ENCODE data around the gene ERI3. TPM values are rescaled to one million over a fixed set of nuclear protein-coding genes. Genes with fewer than 3 reads are reported as not detected.

ERI3 gene
- total RNA-seq, 2 experiments from 2014 or later = 42.3 to 43.3 TPM

GRCh38 chr1:44235808-44236207 lies 119.2 kb downstream of the ERI3 start:
- intact Hi-C loops (cut with micrococcal nuclease) = no loop called here
- peak overlapping the region; percentile 7 for H3K27ac Mint-ChIP-seq
- no peaks in the 10 kb centered on the region for H3K9me3 Mint-ChIP-seq
- ChIA-PET POLR2A (interaction anchor here (1.2 to 1.7 kb wide), 2 partner anchors 17 to 102 kb away, joined by 3 to 5 read pairs; no protein-coding TSS in a partner anchor), CTCF (interaction anchor here (1.4 kb wide), 1 partner anchor 10 kb away, joined by 3 read pairs; no protein-coding TSS in a partner anchor)
- TF ChIP-seq, protein P1, sequence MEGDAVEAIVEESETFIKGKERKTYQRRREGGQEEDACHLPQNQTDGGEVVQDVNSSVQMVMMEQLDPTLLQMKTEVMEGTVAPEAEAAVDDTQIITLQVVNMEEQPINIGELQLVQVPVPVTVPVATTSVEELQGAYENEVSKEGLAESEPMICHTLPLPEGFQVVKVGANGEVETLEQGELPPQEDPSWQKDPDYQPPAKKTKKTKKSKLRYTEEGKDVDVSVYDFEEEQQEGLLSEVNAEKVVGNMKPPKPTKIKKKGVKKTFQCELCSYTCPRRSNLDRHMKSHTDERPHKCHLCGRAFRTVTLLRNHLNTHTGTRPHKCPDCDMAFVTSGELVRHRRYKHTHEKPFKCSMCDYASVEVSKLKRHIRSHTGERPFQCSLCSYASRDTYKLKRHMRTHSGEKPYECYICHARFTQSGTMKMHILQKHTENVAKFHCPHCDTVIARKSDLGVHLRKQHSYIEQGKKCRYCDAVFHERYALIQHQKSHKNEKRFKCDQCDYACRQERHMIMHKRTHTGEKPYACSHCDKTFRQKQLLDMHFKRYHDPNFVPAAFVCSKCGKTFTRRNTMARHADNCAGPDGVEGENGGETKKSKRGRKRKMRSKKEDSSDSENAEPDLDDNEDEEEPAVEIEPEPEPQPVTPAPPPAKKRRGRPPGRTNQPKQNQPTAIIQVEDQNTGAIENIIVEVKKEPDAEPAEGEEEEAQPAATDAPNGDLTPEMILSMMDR (IDR thresholded peaks at IDR 0.05) = no peak
- H3K27me3 Mint-ChIP-seq = no peaks in the 10 kb centered on the region
- H3K4me3 Mint-ChIP-seq = no peak overlapping the region
- H3K4me1 Mint-ChIP-seq (ENCODE audit: low read depth) = peaks cover 10% of the 10 kb centered on the region
- ATAC-seq (no peak), DNase-seq (no peak)
- peaks cover 4% of the 10 kb centered on the region for H3K36me3 Mint-ChIP-seq (ENCODE audit: low read depth)

DNA sequence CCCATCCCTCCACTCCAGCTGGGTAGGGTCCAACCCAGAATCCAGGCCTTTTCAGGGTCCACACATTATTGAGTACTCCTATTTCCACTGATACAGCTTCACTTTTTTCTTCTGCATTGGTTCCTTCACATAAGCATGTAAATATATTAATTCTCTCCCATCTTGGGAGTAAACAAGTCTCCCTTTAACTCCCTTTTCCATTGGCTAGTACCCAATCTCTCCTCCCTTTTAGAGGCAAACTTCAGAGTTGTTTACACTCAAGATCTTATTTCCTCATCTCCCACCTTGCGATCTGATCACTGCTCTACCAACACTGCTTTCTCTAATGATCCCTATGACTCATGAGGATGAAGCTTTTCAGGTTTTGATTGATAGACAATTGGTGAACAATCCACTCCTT lies 121.5 kb downstream of the ERI3 start:
- DNase-seq = no peak
- peaks cover 7% of the 10 kb centered on the region for H3K4me1 Mint-ChIP-seq (ENCODE audit: low read depth)
- intact Hi-C loops (cut with micrococcal nuclease) = no loop called here
- ATAC-seq = no peak
- CTCF ChIA-PET = interaction anchor here (3.4 kb wide), 1 partner anchor 16 kb away, joined by 15 read pairs; no protein-coding TSS in a partner anchor
- no peak overlapping the region for H3K4me3 Mint-ChIP-seq
- H3K9me3 Mint-ChIP-seq = no peaks in the 10 kb centered on the region
- POLR2A ChIA-PET = interaction anchor here (1.4 kb wide), 1 partner anchor 21 kb away, joined by 3 read pairs; the partner anchor contains the start of gene DMAP1
- H3K27me3 Mint-ChIP-seq = no peaks in the 10 kb centered on the region
- H3K27ac Mint-ChIP-seq = no peak overlapping the region
- H3K36me3 Mint-ChIP-seq (ENCODE audit: low read depth) = peaks cover 4% of the 10 kb centered on the region
- TF ChIP-seq, protein P1 (IDR thresholded peaks at IDR 0.05) = no peak

GRCh38 chr1:44230796-44231195 lies 124.3 kb downstream of the ERI3 start:
- H3K4me1 Mint-ChIP-seq (ENCODE audit: low read depth) = no peaks in the 10 kb centered on the region
- CTCF ChIA-PET = no interaction called here
- TF ChIP-seq, protein P1 (IDR thresholded peaks at IDR 0.05) = no peak

GRCh38 chr1:44229435-44230167 lies 125.5 kb downstream of the ERI3 start:
- no peak overlapping the region for H3K27ac Mint-ChIP-seq
- CTCF ChIA-PET = interaction anchor here (1.3 kb wide), 1 partner anchor 12 kb away, joined by 4 read pairs; no protein-coding TSS in a partner anchor

More at GRCh38 chr1:44230796-44231195, 124.3 kb downstream of the ERI3 start:
- DNase-seq (no peak), ATAC-seq (no peak)
- no peaks in the 10 kb centered on the region for H3K27me3 Mint-ChIP-seq
- H3K4me3 Mint-ChIP-seq = no peak overlapping the region
- POLR2A ChIA-PET = no interaction called here
- no peak overlapping the region for H3K27ac Mint-ChIP-seq
- intact Hi-C loops (cut with micrococcal nuclease) = no loop called here
- H3K9me3 Mint-ChIP-seq = no peaks in the 10 kb centered on the region
- peaks cover 4% of the 10 kb centered on the region for H3K36me3 Mint-ChIP-seq (ENCODE audit: low read depth)

More at GRCh38 chr1:44229435-44230167, 125.5 kb downstream of the ERI3 start:
- TF ChIP-seq, protein P1 (IDR thresholded peaks at IDR 0.05) = no peak
- Mint-ChIP-seq H3K36me3 (ENCODE audit: low read depth) (peaks cover 4% of the 10 kb centered on the region), H3K4me1 (ENCODE audit: low read depth) (no peaks in the 10 kb centered on the region), H3K4me3 (no peak overlapping the region), H3K27me3 (no peaks in the 10 kb centered on the region), H3K9me3 (no peaks in the 10 kb centered on the region)
- intact Hi-C loops (cut with micrococcal nuclease) = no loop called here
- POLR2A ChIA-PET = no interaction called here
- ATAC-seq (no peak), DNase-seq (no peak)
